ENCODE results near the gene KLF8.

- no peak for TF ChIP-seq TAF1 (IDR thresholded peaks at IDR 0.05; ENCODE audit: low read depth)
- no peak for TF ChIP-seq TCF12 (IDR thresholded peaks at IDR 0.05; ENCODE audit: low read depth)
- no peak for TF ChIP-seq RAD21 (IDR thresholded peaks at IDR 0.05; ENCODE audit: low read depth)
- TF ChIP-seq YY1 (IDR thresholded peaks at IDR 0.05; ENCODE audit: low read depth): no peak
- TF ChIP-seq, protein P1, sequence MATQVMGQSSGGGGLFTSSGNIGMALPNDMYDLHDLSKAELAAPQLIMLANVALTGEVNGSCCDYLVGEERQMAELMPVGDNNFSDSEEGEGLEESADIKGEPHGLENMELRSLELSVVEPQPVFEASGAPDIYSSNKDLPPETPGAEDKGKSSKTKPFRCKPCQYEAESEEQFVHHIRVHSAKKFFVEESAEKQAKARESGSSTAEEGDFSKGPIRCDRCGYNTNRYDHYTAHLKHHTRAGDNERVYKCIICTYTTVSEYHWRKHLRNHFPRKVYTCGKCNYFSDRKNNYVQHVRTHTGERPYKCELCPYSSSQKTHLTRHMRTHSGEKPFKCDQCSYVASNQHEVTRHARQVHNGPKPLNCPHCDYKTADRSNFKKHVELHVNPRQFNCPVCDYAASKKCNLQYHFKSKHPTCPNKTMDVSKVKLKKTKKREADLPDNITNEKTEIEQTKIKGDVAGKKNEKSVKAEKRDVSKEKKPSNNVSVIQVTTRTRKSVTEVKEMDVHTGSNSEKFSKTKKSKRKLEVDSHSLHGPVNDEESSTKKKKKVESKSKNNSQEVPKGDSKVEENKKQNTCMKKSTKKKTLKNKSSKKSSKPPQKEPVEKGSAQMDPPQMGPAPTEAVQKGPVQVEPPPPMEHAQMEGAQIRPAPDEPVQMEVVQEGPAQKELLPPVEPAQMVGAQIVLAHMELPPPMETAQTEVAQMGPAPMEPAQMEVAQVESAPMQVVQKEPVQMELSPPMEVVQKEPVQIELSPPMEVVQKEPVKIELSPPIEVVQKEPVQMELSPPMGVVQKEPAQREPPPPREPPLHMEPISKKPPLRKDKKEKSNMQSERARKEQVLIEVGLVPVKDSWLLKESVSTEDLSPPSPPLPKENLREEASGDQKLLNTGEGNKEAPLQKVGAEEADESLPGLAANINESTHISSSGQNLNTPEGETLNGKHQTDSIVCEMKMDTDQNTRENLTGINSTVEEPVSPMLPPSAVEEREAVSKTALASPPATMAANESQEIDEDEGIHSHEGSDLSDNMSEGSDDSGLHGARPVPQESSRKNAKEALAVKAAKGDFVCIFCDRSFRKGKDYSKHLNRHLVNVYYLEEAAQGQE (IDR thresholded peaks at IDR 0.05; ENCODE audit: low read depth): no peak
- TF ChIP-seq, protein P2, sequence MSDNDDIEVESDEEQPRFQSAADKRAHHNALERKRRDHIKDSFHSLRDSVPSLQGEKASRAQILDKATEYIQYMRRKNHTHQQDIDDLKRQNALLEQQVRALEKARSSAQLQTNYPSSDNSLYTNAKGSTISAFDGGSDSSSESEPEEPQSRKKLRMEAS (IDR thresholded peaks at IDR 0.05): no peak
Observed at GRCh38 chrX:56211701-56212100, 20.5 kb upstream of the KLF8 start.
